Measurements from ENCODE around the gene SH3YL1.

The SH3YL1 gene, protein sequence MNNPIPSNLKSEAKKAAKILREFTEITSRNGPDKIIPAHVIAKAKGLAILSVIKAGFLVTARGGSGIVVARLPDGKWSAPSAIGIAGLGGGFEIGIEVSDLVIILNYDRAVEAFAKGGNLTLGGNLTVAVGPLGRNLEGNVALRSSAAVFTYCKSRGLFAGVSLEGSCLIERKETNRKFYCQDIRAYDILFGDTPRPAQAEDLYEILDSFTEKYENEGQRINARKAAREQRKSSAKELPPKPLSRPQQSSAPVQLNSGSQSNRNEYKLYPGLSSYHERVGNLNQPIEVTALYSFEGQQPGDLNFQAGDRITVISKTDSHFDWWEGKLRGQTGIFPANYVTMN

DNA sequence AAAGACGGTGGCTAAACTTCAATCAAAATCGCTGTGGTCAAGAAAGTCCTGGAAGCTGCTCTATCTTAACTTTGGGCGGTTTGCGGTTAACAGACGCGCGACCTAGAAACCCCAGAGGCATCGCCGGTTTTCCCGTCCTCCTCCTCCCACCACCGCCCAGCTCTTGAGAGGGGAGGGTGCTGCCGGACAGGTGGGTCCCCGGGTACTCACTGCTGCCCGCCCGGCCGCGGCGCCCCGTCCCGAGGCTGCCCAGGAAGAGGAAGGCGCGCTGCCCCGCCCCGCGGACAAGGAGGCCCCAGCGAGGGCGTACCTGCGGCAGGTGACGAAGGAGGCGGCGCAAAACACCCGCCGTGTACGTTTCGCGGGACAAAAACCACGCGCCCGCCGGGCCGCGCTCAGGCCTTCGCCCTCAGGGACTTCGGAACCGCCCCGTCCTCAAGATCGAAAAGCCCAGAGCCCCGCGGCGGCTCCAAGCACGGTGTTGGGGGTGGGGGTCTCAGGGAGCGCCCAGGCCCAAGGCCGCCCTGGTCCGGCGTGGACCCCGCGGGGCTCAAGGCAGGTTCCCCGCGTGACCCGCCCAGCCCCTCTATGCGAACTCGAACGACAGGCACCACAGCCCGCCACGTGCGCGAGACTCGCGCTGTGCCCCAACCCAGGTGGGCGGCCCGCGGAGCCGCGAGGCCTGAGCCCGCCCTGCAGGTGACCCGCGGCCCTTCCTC is at the start of gene SH3YL1:
Gene SH3YL1, minus strand, starts transcription at position 259 of the 719 bp plus-strand sequence. Its CDS starts 48 bp downstream, at position 211.
- no peak for FAIRE-seq

DNA sequence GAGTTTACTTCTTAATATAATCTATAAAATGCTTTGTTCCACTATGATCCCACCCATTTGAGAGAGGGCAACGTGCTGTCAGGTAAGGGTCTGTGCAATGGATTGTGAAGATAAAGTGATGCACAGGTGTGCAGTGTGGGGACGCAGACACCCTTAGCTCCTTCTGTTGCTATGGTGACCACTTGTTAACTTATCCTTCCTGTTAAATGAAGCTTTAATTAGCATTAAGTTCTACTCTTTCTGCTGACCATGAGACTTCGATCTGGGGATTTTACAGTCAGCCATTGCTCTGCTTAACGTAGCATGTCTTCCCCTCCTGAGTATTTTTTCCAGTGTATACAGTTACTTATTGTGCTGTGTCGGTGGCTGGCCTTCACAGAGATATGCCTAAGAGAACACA is 47.2 kb upstream of the SH3YL1 start:
- FAIRE-seq, result no peak

DNA sequence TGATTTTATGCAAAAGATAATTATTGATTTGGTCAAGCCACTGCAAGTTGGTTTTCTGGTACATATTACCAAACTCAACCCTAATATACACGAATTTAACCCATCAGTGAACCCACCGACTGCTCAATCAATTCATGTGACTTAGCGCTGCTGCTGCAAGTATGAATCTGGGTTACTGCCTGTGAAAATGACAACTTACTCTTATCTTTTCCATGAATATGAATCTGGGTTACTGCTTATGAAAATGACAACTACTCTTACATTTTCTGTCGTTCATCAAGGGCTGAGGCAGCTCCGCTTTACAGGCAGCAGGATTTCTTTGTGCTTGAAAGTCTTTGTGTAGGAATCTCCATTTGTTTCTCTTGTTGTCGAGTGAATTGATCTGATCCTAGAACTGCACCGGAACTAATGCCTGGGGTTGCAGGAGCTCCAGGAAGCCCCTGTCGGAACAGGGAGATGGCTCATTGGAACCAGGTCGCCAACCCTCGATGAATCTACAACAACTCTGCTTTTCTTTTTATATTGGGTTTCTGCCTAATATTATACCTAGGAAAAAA is 46.2 kb upstream of the SH3YL1 start:
- no peak for FAIRE-seq

DNA sequence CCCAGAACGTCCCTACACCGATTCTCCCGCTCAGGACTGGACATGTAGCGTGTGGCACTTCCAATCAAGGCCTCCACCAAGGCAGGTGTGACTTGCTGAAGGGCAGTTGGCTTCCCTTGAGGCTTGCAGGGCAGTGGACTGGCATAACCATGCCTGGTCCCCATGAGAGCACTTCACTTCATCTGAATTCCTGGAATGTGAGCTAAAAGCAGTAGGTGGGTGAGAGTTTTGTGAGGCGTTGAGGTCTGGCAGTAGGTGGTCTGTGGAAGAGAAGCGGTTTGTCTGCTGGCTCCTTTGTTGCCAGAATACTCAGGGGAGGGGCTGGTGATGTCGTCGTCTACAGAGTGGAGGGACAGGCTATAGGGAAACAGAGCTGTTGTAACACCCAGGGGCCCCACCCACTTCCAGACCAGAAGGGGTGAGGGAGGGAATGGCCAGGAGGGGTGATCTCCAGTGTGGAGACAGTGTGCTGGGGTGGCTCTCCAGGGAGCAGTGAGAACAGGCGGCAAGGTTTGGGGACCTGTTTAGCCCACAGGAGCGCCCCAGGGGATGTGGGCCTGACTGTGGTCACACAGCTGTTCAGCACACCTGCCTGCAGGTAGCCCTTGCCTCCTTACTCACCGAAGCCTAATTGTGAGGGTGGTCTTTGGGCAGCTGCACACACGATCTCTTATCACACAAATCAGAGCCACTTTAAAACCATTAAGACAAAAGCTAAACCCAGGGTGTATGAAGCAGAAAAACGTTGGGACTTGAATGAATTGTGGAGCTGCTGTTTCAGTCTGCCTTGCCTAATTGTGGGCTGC is 45.5 kb upstream of the SH3YL1 start:
- FAIRE-seq, result no peak

DNA sequence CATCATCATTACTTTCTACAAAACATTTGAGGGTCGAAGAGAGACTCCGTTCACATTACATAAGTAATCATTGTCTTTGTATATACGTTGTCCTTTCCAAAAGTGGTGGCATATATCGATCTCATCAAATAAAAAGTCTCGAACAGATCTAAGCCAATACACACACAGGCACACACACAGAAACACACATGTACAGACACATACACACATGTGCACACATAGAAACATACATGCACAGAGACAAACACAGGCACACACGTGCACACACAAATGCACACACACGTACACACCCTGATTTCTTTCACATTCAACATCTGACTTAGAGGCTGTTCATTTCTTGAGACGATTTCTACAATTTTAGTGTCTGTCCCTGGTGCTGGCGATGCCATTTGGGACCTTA is 41.5 kb upstream of the SH3YL1 start:
- no peak for FAIRE-seq

DNA sequence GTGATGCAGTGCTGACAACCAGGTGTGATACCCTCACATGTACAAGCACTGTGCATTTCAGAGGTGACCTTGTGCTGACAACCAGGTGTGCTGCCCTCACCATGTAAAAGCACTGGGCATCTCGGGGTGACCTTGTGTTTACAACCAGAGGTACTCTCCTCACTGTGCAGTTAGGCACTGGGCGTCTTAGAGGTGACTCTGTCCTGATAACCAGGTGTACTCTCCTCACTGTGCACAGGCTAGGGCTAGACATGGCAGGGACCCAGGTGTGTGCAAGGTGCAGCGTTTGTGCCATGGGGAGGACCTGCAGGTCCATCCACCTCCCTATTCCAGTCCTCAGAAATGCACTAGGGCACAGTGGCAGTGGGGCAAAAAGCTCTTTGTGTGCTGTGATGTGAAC is 32.5 kb upstream of the SH3YL1 start:
- FAIRE-seq, result no peak

DNA sequence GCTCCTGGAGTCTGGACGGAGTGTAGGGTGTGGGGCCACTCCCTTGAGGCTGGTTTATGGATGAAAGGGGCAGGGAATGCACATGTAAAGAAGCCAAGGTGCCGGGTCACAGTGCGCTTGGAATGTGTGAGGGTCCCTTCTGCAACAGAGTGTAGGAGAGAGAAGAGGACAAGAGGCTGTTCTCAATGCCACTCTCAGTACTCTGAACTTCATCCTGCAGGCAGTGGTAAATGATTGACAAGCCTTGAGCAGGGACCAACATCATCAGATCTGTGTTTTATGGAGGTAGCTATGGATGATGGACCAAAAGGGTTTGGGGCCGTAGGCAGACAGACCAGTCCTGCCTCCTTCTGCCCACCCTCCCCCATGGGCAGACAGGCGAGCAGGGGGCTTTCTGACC is 31.3 kb upstream of the SH3YL1 start:
- no peak for FAIRE-seq

DNA sequence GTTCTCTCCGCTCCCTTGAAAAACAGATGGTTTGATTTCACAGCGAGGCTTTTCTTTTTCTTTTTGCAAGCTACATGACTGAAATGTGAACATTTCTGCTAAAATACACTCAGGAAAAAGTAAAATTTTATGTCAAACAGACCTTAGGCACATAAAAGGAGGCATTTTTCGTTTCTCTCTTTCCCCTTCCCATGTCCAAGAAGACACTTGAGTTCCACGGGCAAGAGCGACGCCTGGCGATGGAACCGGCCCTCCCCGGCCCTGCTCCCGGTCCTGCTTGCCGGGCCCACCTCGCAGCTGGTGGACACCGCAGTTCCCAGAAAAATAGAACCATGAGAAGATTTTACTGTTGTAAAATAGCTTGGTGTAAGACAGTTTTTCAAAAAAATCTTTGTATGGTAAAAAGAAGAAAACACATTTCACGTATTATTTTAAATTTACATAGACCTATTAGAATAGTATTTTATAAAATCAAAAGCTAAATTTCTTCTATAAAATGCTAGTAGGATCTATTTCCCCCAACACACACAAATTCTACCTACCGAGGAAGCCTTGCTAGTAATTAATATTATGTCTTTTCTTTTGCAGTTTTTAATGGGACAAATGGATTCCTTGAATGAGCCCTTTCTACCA is 26.4 kb upstream of the SH3YL1 start:
- FAIRE-seq, result no peak

DNA sequence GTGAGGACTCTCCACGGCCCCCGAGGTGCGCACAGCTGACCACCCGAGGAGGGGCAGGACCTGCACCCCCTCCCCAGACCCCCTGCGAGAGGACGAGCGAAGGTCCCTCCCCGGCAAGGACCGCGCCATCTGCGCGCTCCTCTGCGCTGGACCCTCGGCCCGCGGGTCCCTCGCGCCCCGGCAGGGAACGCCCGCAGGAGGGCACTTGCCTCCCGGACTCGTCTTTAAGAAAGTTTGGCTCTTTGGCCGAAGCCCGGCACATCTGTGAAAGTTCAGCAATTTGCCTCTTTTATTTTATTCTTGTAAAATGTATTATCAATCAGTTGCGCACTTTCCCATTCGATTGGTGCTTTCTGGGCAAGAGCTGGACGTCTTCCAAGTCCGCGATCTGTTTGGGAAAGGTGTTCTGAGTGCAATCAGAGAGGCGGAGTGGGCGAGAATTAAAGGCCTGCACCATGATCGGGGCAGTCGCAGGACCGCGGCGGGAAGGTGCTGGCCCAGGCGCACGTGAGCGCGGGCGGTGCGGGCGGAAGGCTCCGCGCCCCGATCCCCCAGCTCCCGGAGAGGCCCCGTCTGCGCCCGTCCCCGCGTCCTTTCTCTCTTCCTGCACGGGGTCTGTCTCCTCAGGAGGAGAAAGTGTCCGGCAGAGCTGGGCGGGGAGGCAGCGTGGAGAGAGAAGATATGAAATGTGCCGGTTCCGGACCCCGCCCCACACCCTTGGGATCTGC is 25.7 kb upstream of the SH3YL1 start:
- no peak for FAIRE-seq

DNA sequence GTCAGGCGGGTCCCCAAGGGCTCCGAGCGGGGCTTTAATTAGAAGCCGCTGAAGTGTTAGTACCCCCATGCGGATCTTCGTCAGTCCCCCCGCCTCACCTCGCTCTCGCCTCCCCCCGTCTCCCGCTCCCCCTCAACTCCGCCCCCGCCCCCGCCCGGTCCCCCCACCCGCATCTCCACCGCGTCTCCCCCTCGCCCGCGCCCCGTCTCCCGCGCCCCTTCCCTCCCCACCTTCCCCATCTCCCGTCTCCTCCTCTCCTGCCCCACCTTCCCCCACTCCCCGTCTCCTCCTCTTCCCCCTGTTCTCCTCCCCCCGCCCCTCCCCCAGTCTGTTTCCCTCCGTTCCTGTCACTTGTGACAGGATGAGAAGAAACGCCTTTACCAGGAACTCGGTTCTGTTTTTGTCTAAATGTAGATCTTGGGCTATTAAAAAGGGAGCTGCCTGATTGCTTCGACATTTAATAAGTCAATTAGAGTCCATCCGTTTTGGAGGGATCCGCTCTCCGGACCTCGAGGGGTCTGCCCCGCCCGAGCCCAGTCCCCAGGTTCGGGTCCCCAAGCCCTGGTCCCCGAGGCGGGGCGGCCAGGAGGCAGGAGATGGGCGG is 25.0 kb upstream of the SH3YL1 start:
- no peak for FAIRE-seq

DNA sequence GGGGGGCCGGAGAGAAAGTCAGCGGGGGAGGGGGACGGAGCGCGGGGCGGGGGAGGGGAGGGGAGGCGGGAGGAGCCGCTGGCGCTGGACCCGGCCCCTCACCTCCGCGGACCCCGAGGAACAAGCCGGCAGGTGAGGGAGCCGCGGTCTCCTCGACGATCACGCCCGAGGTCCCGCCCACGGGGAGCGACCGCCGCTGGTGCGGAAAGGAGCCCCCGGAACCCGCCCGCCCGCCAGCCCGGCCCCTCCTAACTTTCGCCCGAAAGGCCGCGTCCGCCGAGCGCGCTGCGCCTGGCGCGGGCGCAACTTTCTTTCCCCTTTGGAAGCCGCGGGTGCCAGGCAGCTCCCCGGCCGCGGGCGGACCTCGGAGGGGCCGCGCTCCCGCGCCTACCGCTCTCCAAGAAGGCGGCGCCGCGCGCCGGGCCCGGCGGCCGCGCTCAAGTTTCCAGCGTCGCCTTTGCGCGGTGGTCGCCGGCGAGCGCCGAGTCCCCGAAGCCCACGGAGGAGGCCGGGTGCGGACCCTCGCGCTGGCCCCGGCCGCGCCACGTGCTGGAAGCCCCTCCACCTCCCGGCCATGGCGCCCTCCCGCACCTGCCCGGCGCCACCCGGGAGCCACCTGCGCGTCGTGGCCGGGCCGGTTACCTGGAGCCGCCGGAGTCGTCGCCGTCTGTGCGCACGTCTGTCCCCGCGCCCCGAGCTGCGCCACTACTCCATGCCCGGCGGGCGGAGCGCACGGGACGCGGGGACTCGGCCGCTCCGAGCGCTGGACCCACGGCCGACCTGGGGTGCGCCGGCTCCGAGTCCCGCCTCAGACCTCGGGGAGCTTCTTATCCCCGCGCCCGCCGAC is 24.3 kb upstream of the SH3YL1 start, which contains the start of gene ALKAL2:
Gene ALKAL2, minus strand, starts transcription at position 181 of the 847 bp plus-strand sequence. CDS start 256 bp downstream, outside the sequence.
- no peak for FAIRE-seq

DNA sequence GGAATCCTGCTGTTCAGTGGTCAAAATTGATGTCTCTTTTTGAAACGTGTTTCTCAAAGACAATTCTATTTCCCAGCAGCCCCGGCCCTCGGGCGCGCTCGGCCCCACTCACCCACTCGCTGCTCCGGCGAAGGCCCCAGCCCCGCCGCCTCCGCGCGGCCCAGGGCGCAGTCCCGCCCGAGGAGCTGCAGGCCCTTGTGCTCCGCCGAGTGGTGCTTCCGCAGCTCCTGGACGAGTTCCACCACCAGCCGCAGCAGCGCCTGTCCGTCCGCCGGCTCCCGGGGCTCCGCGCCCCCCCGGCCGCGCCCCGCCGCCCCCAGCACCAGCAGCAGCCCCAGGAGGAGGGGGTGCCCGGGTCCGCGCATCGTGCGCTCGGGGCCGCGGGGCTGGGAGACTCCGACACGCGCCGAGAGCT is 23.6 kb upstream of the SH3YL1 start:
- no peak for FAIRE-seq

DNA sequence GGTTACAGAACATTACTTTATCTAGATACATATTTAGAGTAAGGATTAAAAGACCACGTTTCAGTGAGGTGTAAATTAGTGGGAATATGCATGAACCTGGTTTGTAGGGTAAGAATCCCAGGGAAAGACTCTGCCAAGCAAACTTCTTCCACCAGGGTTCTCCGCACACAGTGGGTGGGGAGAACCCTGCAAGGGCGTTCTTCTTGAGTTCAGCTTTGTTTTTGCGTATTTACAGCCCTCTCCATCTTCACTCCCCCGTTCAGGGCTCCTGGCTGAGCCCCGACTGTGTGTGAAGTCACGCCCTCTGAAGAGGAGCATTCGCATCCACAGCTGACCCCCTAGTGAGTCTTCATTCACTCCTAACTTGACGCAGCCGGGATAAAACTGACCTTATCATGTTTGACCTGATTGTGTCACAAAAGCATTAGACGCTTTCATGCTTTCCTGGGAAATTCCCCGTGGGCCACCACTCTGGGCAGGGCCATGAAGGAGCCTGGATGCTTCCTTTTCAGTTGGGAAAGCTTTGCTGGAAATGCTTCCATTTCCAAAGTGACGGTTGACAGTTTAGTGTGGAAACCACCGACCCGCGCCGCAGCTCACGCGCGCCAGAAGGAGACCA is 23.1 kb upstream of the SH3YL1 start:
- FAIRE-seq, result no peak

DNA sequence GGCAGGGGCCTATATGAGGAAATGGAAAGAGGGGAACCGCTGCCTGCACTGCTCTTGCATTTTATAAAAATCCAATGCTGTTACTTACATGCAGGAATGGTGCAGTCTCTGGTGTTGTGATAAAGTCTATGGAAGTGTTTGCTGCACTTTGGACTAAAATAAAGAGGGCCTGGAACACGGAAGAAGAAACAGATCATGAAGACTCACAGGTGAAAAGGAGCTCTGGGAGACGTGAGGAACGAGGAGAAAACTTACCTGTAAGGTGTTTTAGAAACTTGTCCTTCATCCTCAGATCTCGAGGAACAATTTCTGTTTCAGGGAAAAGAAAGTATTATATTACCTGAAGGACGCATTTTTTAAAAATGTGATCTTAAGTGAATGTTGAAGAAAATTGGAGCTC is 22.2 kb upstream of the SH3YL1 start:
- no peak for FAIRE-seq

DNA sequence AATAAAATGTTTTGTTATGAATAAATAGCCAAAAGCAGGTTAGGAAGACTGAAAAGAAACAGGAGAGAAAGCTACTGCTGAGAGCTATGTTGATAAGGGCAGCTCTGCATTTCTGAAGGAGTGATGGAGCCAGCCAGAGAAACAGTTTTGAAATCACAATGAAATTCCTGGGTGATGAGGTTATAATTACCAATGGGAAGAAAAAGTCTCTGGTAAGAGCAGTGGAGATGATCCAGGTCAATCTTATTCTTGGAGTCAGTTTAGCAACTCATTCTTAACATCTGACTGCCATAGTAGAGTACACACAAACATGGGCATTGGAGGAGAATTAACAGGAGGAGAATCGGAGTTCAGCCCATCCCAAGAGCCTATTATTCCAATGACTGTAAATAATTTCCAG is 21.7 kb upstream of the SH3YL1 start:
- no peak for FAIRE-seq

DNA sequence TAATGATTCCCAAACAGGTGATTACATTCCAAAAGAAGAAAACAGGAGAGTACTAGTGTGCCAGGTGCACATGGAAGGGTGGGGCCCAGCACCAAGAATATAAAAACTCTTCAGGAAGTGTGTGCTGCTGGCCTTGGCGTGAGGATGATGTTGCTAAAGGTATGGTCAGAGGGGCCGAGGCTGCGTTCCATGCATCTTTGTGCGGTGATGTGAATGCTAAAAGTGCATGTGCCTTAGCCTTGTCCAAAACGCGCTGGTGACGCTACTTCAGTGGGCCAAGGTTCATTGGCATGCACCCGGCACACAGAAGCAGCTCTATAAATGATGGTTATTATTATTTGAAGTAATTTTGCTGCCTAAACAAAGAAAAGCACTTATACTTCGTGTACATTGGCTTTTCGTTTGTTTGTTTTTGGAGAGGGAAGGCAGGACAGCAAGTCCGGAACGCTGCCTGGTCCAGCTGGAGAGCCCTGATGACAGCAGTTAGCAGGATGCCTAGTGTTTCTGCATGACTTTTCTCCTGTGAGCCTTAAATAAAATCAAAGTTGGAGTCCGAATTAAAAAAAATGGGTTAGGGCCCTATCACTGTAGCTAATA is 21.2 kb upstream of the SH3YL1 start:
- FAIRE-seq, result no peak

DNA sequence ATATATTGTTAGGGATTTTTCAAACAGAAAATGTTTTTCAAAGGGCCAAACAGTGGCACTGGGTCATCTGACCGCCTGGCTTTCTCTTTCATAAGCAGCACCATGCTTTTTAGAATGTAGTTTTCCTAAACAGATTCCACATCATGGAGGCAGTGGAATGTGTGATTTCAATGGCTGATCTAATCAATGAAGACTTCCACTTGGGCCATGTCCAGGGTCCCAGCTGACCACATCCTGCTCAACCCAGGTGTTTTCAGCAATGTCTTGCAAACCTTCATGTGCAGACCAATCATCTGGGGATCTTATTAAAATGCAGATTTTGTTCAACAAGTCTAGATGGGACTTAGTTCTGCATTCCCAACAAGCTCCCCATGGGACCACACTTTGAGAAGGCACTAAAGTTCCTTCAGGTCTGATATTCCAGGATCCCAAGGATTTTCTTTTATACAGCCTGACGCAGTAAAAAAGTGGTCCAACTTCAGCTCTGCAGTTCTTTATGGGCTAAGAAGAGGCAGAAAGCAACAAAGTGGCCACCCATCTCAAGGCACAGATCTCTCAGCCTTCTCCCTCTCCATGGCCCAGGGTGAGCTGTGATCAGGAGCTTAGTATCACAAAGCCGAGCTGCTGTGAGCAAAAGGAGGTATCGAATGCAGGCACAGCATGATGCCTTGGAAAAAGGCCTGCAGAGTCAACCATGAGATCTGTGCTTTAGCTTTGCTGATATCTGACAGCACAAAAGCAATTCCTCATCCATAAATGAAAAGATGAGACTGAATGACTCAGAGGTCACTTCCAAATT is 20.4 kb upstream of the SH3YL1 start:
- no peak for FAIRE-seq

DNA sequence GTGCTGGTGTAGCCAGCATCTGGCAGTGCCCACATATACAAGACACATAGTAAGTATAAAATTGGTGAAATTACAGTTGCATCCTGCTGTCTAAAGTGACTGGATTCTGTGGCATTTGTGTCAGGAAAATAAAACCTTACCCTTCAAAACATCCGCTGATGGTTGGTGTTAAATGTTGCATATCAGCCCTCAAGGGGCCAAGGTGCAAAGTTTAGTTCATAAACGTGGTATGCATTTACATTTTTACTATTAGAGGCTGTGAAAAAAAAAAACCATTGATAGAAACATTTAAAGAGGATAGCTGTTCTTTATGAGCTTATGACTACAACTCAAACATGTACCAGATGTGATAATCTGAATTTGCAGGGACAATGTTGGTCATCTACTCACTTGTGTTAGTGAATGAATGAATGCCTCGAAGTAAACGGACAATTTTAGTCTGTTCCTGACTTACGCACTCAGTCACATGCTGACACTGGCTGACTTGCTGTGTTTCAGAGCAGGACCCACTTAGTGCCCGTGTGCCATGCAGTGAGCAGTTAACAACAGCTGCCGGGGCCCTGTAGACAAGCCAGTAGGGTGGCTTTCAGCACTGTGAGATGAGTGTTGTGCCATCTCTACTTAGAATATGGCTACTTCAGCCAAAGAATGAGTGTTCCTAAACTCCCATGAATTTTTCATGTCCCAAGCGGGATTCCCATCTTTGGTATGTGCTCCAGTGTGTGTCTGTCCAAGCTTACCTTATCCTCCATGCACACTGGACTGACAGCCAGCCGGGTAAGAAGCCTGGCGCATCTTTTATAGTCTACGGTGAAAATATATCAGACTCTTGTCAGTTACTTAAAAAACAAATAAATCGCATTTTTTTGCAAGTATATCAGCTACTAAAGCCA is 18.8 kb upstream of the SH3YL1 start:
- no peak for FAIRE-seq
